ENCODE results near the gene LPIN2. TPM values are rescaled to one million over a fixed set of nuclear protein-coding genes. Genes with fewer than 3 reads are reported as not detected.
A peak's percentile ranks its signal among the peaks of the same experiment; 100 is the strongest.

LPIN2 gene
- total RNA-seq, 2 donors from 2014 or later: 23.6 to 59.0 TPM

DNA sequence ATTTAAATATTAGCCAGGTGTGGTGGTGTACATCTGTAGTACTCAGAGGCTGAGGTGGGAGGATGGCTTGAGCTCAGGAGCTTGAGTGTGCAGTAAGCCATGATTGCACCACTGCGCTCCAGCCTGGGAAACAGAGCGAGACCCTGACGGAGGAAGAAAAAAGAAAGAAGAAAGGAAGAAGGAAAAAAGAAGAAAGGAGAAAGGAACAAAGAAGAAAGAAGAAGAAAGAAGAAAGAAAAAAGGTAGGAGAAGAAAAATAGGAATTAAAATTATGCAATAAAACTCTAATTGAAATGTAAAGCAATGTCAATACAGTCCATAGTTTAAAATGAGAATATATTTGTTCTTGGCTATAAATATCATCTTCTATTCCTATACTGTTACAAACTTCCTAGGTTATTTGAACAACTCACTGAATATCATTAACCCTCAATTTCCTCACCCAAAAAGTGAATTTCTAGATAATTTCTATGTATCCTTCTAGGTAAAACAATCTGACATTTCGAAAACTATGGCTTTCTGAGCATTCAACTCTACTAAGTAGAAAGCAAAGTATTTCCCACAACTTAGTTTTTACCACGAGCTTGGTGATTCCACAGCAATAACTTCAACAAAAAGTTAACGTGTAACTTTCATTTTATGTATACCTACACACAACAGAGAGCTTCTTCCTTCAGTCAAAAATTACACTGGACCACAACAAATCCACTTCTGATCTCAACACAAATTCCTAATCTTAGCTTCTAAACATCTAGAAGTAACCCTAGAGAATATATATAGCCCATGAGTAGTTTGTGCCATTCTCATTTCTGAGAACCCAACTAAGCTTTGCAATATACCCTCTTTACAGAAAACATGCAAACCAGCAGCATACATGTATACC, 19.7 kb downstream of the LPIN2 start:
- Histone ChIP-seq H3K9ac (ENCODE audit: low read depth in 2 of 2, low read length in 2 of 2) (no peak overlapping the region), H3K4me3 (no peak overlapping the region), H3K9me3 (no peaks in the 10 kb centered on the region), H3K27ac (no peak overlapping the region), H3K27me3 (no peaks in the 10 kb centered on the region), H3K4me1 (peaks cover 8% of the 10 kb centered on the region), H3K36me3 (no peaks in the 10 kb centered on the region)
- TF ChIP-seq, protein P1, sequence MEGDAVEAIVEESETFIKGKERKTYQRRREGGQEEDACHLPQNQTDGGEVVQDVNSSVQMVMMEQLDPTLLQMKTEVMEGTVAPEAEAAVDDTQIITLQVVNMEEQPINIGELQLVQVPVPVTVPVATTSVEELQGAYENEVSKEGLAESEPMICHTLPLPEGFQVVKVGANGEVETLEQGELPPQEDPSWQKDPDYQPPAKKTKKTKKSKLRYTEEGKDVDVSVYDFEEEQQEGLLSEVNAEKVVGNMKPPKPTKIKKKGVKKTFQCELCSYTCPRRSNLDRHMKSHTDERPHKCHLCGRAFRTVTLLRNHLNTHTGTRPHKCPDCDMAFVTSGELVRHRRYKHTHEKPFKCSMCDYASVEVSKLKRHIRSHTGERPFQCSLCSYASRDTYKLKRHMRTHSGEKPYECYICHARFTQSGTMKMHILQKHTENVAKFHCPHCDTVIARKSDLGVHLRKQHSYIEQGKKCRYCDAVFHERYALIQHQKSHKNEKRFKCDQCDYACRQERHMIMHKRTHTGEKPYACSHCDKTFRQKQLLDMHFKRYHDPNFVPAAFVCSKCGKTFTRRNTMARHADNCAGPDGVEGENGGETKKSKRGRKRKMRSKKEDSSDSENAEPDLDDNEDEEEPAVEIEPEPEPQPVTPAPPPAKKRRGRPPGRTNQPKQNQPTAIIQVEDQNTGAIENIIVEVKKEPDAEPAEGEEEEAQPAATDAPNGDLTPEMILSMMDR (IDR thresholded peaks at IDR 0.05): no peak
- intact Hi-C loops (cut with DNase I): no loop called here
- no peak for DNase-seq

DNA sequence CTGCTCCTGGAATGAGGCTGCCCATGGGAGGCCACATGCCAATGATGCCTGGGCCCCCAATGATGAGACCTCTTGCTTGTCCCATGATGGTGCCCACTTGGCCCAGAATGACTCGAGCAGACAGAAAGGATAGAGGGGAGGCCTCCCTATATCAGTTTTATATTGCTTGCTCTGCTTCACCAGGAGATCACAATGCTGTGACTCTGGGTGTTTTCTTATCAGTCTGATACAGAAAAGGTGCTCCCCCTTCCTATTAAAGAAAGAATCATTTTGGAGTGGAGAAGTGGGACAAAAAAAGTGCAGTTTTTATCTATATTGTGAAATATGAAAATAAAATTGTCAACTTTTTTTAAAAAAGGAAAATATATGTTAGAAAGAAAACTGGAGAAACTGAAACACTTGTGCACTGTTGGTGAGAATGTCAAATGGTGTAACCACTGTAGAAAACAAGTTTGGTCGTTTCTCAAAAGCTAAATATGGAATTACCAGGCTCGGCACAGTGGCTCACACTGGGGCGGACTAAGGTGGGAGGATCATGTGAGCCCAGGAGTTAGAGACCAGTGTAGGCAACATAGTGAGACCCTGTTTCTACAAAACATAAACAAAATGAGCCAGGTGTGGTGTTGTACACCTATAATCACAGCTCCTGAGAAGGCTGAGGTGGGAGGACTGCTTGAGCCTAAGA, 21.8 kb downstream of the LPIN2 start:
- Histone ChIP-seq H3K36me3 (no peaks in the 10 kb centered on the region), H3K9me3 (no peaks in the 10 kb centered on the region), H3K4me3 (no peak overlapping the region), H3K9ac (ENCODE audit: low read depth in 2 of 2, low read length in 2 of 2) (no peak overlapping the region), H3K27ac (no peak overlapping the region), H3K4me1 (peaks cover under 1% of the 10 kb centered on the region), H3K27me3 (no peaks in the 10 kb centered on the region)
- DNase-seq: no peak
- intact Hi-C loops (cut with DNase I): no loop called here
- TF ChIP-seq, protein P1 (IDR thresholded peaks at IDR 0.05): no peak

- H3K27ac ChIP-seq: no peak overlapping the region
- H3K4me1 ChIP-seq: peaks cover 9% of the 10 kb centered on the region
- TF ChIP-seq, protein P1 (IDR thresholded peaks at IDR 0.05): no peak
- H3K9ac ChIP-seq (ENCODE audit: low read depth in 2 of 2, low read length in 2 of 2): no peak overlapping the region
- intact Hi-C loops (cut with DNase I): loop anchor here (10.0 kb wide), 1 partner anchor 53 kb away; no protein-coding TSS in a partner anchor
- H3K36me3 ChIP-seq: no peaks in the 10 kb centered on the region
- H3K27me3 ChIP-seq: no peaks in the 10 kb centered on the region
- no peak overlapping the region for H3K4me3 ChIP-seq
- no peaks in the 10 kb centered on the region for H3K9me3 ChIP-seq
- DNase-seq: no peak
These were observed 24.8 kb downstream of the LPIN2 start for GRCh38 chr18:2987876-2988790.

DNA sequence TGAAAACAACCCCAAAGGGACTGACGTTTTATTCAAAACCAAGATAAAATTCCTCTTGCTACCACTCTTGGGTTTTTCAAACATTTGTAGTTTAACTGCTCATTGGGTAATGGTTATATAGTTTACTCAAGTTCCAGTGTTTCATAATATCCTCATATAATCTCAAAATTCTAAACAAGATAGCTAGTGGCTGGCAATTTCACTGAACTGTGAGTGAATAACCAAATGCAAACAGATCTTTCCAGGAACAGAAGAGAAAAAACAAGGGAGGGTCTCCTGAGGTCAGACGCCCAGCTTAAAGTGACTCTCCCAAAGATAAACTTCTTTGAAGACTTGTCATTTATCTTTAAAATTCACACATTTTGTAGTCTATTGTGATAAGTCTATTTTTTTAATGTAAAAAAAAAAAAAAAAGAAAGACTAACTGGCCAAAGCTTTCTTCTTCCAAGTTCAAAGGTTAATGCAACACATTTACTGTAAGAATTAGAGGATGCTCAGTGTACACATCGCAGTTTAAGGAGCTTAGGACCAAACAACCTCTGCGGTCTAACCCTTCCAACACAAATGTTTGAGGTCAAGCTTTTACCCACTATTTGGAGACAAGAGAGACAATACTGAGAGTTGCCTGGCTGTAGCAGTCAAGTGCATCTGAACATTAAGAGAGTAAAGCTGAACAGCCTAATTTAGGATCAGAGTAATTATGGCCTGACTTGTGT, 26.6 kb downstream of the LPIN2 start:
- Histone ChIP-seq H3K9me3 (no peaks in the 10 kb centered on the region), H3K4me1 (peaks cover 13% of the 10 kb centered on the region), H3K4me3 (no peak overlapping the region), H3K36me3 (no peaks in the 10 kb centered on the region), H3K9ac (ENCODE audit: low read depth in 2 of 2, low read length in 2 of 2) (peak overlapping the region in 1 of 2 donors; percentile 6), H3K27ac (peak overlapping the region; percentile 82), H3K27me3 (no peaks in the 10 kb centered on the region)
- no peak for DNase-seq
- intact Hi-C loops (cut with DNase I): loop anchor here (10.0 kb wide), 1 partner anchor 52 kb away; no protein-coding TSS in a partner anchor
- TF ChIP-seq, protein P1 (IDR thresholded peaks at IDR 0.05): no peak
